Measurements from ENCODE around the gene SMAD6. TPM values are rescaled to one million over a fixed set of nuclear protein-coding genes. Genes with fewer than 3 reads are reported as not detected.
"Not testable (repeated sequence)": the region's sequence is repeated elsewhere in the genome, so short reads cannot be mapped to it uniquely, and the experiment has no call there.

SMAD6 gene
- total RNA-seq, 1 experiment from 2014 or later: 8.9 TPM

- H3K27ac Mint-ChIP-seq (ENCODE audit: unreplicated experiment): no peak overlapping the region
- no peak for TF ChIP-seq CTCF (IDR thresholded peaks at IDR 0.05; ENCODE audit: insufficient read depth in 1 of 2, low read depth in 1 of 2, low read length in 1 of 2, severe bottlenecking in 1 of 2, unreplicated experiment in 1 of 2)
Observed at GRCh38 chr15:66757521-66757920, 55.5 kb downstream of the SMAD6 start.

GRCh38 chr15:66758217-66758616 lies 56.2 kb downstream of the SMAD6 start:
- CTCF ChIA-PET; H3K4me3 ChIP-seq (ENCODE audit: low read depth, low read length): not testable (repeated sequence)

More at GRCh38 chr15:66757521-66757920, 55.5 kb downstream of the SMAD6 start:
- Mint-ChIP-seq H3K4me1 (ENCODE audit: low read depth, unreplicated experiment) (peaks cover 7% of the 10 kb centered on the region), H3K36me3 (ENCODE audit: insufficient read depth, unreplicated experiment) (no peaks in the 10 kb centered on the region), H3K4me3 (ENCODE audit: unreplicated experiment) (no peak overlapping the region), H3K27me3 (ENCODE audit: insufficient read depth, unreplicated experiment) (no peaks in the 10 kb centered on the region), H3K9me3 (ENCODE audit: unreplicated experiment) (no peaks in the 10 kb centered on the region)
- Histone ChIP-seq H3K27me3 (replicated peaks; ENCODE audit: control insufficient read depth, insufficient read depth, low read length) (no peaks in the 10 kb centered on the region), H3K9me3 (peaks cover 12% of the 10 kb centered on the region; the same call in 1 of the 2 replicates), H3K4me3 (ENCODE audit: low read depth, low read length) (no peak overlapping the region), H3K4me1 (peaks cover 18% of the 10 kb centered on the region), H3K36me3 (ENCODE audit: control insufficient read depth, insufficient read depth, low read length) (no peaks in the 10 kb centered on the region)
- intact Hi-C loops (cut with micrococcal nuclease; ENCODE audit: unreplicated experiment): no loop called here
- BruUV-seq (replicated peaks): no TSS peak
- POLR2A ChIA-PET: no interaction called here
- DNase-seq: no peak
- CTCF ChIA-PET: no interaction called here

GRCh38 chr15:66758844-66759243 lies 56.8 kb downstream of the SMAD6 start:
- H3K9me3 ChIP-seq: peaks cover 12% of the 10 kb centered on the region; the same call in 1 of the 2 replicates
- H3K4me3 ChIP-seq (ENCODE audit: low read depth, low read length): no peak overlapping the region
- peaks cover 7% of the 10 kb centered on the region for H3K4me1 Mint-ChIP-seq (ENCODE audit: low read depth, unreplicated experiment)
- ChIA-PET CTCF (no interaction called here), POLR2A (no interaction called here)
- intact Hi-C loops (cut with micrococcal nuclease; ENCODE audit: unreplicated experiment): no loop called here
- TF ChIP-seq CTCF (IDR thresholded peaks at IDR 0.05; ENCODE audit: insufficient read depth in 1 of 2, low read depth in 1 of 2, low read length in 1 of 2, severe bottlenecking in 1 of 2, unreplicated experiment in 1 of 2): no peak
- no peak overlapping the region for H3K27ac Mint-ChIP-seq (ENCODE audit: unreplicated experiment)
- no peaks in the 10 kb centered on the region for H3K36me3 Mint-ChIP-seq (ENCODE audit: insufficient read depth, unreplicated experiment)
- DNase-seq: no peak
- no peak overlapping the region for H3K4me3 Mint-ChIP-seq (ENCODE audit: unreplicated experiment)
- H3K9me3 Mint-ChIP-seq (ENCODE audit: unreplicated experiment): no peaks in the 10 kb centered on the region
- H3K4me1 ChIP-seq: peaks cover 27% of the 10 kb centered on the region
- no TSS peak for BruUV-seq (replicated peaks)
- H3K27me3 Mint-ChIP-seq (ENCODE audit: insufficient read depth, unreplicated experiment): no peaks in the 10 kb centered on the region
- no peaks in the 10 kb centered on the region for H3K36me3 ChIP-seq (ENCODE audit: control insufficient read depth, insufficient read depth, low read length)
- H3K27me3 ChIP-seq (replicated peaks; ENCODE audit: control insufficient read depth, insufficient read depth, low read length): no peaks in the 10 kb centered on the region

More at GRCh38 chr15:66758217-66758616, 56.2 kb downstream of the SMAD6 start:
- Histone ChIP-seq H3K4me1 (peaks cover 21% of the 10 kb centered on the region), H3K9me3 (peaks cover 12% of the 10 kb centered on the region; the same call in 1 of the 2 replicates)
- intact Hi-C loops (cut with micrococcal nuclease; ENCODE audit: unreplicated experiment); H3K4me1 Mint-ChIP-seq (ENCODE audit: low read depth, unreplicated experiment); POLR2A ChIA-PET; H3K36me3 ChIP-seq (ENCODE audit: control insufficient read depth, insufficient read depth, low read length); H3K4me3 Mint-ChIP-seq (ENCODE audit: unreplicated experiment); H3K36me3 Mint-ChIP-seq (ENCODE audit: insufficient read depth, unreplicated experiment); H3K27me3 ChIP-seq (replicated peaks; ENCODE audit: control insufficient read depth, insufficient read depth, low read length); H3K27me3 Mint-ChIP-seq (ENCODE audit: insufficient read depth, unreplicated experiment); DNase-seq; BruUV-seq (replicated peaks); H3K9me3 Mint-ChIP-seq (ENCODE audit: unreplicated experiment); H3K27ac Mint-ChIP-seq (ENCODE audit: unreplicated experiment): not testable (repeated sequence)

All from Caco-2 (cell line).